OCI-LY7 (cell line): ENCODE results near the gene C12orf75. TPM values are rescaled to one million over a fixed set of nuclear protein-coding genes. Genes with fewer than 3 reads are reported as not detected.

Source experiments
- BruUV-seq: library from RNA; stranded (reverse); fragments of 400-500 nt; replicated peaks from 2 replicates; lab custom pipeline; 2021; lab: Mats Ljungman, UMichigan
- CTCF ChIA-PET: fragments of 300-600 bp; sonication (Branson Sonifier 250); formaldehyde crosslinking; loops from one replicate; lab custom pipeline; 2022; ENCODE audit warnings: antibody characterized with exemption; ENCODE audit not compliant: unreplicated experiment; lab: Charles Lee
- POLR2A ChIA-PET: fragments of 300-600 bp; sonication (Branson Sonifier 250); formaldehyde crosslinking; loops from one replicate; lab custom pipeline; 2022; ENCODE audit warnings: antibody characterized with exemption; lab: Charles Lee
- DNase-seq: peaks from one replicate; pipeline ENCODE4 v3.0.0-alpha.2; 2015; ENCODE audit warnings: low spot score
- H2AFZ ChIP-seq: fragments of 200-600 bp; sonication (generic), shearing (Covaris generic); 2 replicates; pipeline ENCODE4 v1.6.1; 2014; ENCODE audit warnings: mild to moderate bottlenecking, antibody characterized with exemption, low read length, moderate library complexity
- H3K27ac ChIP-seq: fragments of 200-600 bp; sonication (generic); 2 replicates; pipeline ENCODE4 v1.5.1; 2014; ENCODE audit warnings: mixed run types, low read depth, mild to moderate bottlenecking, moderate library complexity, low read length, inconsistent platforms; ENCODE audit not compliant: poor library complexity, severe bottlenecking
- H3K36me3 ChIP-seq: fragments of 200-600 bp; sonication (generic); 2 replicates; pipeline ENCODE4 v1.6.1; 2014; ENCODE audit warnings: mild to moderate bottlenecking, antibody characterized with exemption, low read length, moderate library complexity, mixed read lengths; ENCODE audit not compliant: insufficient read depth
- H3K4me1 ChIP-seq: fragments of 200-600 bp; sonication (generic); 2 replicates; pipeline ENCODE4 v1.5.1; 2014; ENCODE audit warnings: mild to moderate bottlenecking, low read length; ENCODE audit not compliant: insufficient read depth, poor library complexity, severe bottlenecking
- H3K4me2 ChIP-seq: fragments of 200-600 bp; sonication (generic); 2 replicates; pipeline ENCODE4 v1.6.1; 2014; ENCODE audit warnings: mild to moderate bottlenecking, low read length
- H3K4me3 ChIP-seq: fragments of 200-600 bp; sonication (generic); 2 replicates; pipeline ENCODE4 v1.5.1; 2014; ENCODE audit warnings: mild to moderate bottlenecking, low read depth, low read length; ENCODE audit not compliant: poor library complexity, severe bottlenecking
- H3K79me2 ChIP-seq: fragments of 200-600 bp; sonication (generic); 2 replicates; pipeline ENCODE4 v1.6.1; 2016; ENCODE audit warnings: low read depth, mild to moderate bottlenecking, low read length, moderate library complexity, mixed read lengths; ENCODE audit not compliant: insufficient read depth
- H3K9me2 ChIP-seq: fragments of 200-600 bp; sonication (generic); 2 replicates; pipeline ENCODE4 v1.6.1; 2016; ENCODE audit warnings: mild to moderate bottlenecking, low read length, mixed read lengths; ENCODE audit not compliant: insufficient read depth
- H3K9me3 ChIP-seq: fragments of 200-600 bp; sonication (generic); 2 replicates; pipeline ENCODE4 v1.6.1; 2014; ENCODE audit warnings: mild to moderate bottlenecking, mixed run types, low read length, mixed read lengths
- H4K20me1 ChIP-seq: fragments of 200-600 bp; sonication (generic); 2 replicates; pipeline ENCODE4 v1.6.1; 2014; ENCODE audit warnings: mild to moderate bottlenecking, antibody characterized with exemption, low read length, moderate library complexity, mixed read lengths; ENCODE audit not compliant: insufficient read depth
- CTCF ChIP-seq: fragments of 200-600 bp; sonication (generic); conservative IDR thresholded peaks from 2 replicates; pipeline ENCODE4 v1.5.1; 2014; ENCODE audit warnings: mild to moderate bottlenecking, antibody characterized with exemption, low read length, moderate library complexity, mixed read lengths
- EZH2phosphoT487 ChIP-seq: fragments of 200-600 bp; sonication (generic); IDR thresholded peaks from 2 replicates; pipeline ENCODE4 v1.6.1; 2018; ENCODE audit warnings: low read depth, borderline replicate concordance, mild to moderate bottlenecking, mixed run types, antibody characterized with exemption, low read length, moderate library complexity, mixed read lengths
- intact Hi-C: fragments of 100-400 bp; cut with micrococcal nuclease; formaldehyde crosslinking; loops from one replicate; pipeline ENCODE4 v1.10.0; 2022; ENCODE audit not compliant: unreplicated experiment
- total RNA-seq, 2 experiments: library from RNA; depleted of rRNA in 1 of 2; stranded (reverse); fragments of >200 nt in 1 of 2; shearing (Covaris generic) in 1 of 2; gene quantifications; 2 replicates each; pipeline ENCODE4 v1.2.3, GENCODE V29; 2014 to 2022

C12orf75 gene
- total RNA-seq, 2 experiments from 2014 or later: 147 to 505 TPM

DNA sequence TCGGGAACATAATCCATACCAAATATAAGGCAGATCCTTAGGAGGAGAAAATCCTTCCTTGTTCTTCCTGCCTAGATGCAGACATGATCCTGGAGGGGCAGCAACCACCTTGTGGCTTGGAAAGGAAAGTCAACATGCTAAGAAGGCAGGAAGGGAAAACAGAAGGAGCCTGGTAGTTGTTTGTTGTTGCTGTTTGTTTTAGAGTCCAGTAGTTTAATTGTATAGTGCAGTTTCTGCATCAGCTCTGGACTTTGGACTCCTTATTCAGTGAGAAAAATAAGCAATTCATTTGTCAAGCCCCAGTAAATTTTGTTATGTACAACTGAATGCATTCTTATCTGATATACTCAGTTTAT lies 48.8 kb upstream of the C12orf75 start:
- Histone ChIP-seq H3K27ac (no peak overlapping the region), H3K9me3 (0 out of 2 replicates have a peak, but pooled peaks cover 4% of the 10 kb centered on the region), H3K79me2 (no peaks in the 10 kb centered on the region), H3K4me3 (no peak overlapping the region), H3K36me3 (no peaks in the 10 kb centered on the region), H3K4me2 (no peak overlapping the region), H4K20me1 (no peaks in the 10 kb centered on the region), H3K4me1 (no peaks in the 10 kb centered on the region), H3K9me2 (no peaks in the 10 kb centered on the region), H2AFZ (no peak overlapping the region)
- no peak for TF ChIP-seq CTCF
- no peak for TF ChIP-seq EZH2phosphoT487
- no TSS peak for BruUV-seq
- DNase-seq: no peak
- intact Hi-C loops: no loop called here
- CTCF ChIA-PET: no interaction called here
- POLR2A ChIA-PET: interaction anchor here (0.8 kb wide), 1 partner anchor 854 kb away, joined by 4 read pairs; no protein-coding TSS in a partner anchor

DNA sequence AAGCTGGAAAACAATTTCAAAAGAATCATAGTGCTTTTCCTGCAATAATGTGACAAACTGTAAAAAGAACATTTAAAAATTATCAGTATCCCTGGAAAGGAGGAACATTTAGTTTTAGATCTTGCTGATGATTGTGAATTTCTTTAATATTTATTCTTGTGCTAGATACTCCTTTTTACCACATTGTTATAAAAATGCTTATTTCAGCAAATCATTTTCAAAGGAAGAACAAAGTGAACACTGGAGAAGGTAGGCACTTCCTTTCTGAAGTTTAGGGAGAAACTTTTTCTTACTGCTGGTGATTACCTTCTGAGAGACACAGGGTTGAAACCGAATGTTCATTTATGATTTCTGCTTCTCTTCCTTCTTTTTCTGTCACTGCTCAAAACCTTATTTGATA lies 45.1 kb upstream of the C12orf75 start:
- Histone ChIP-seq H2AFZ (no peak overlapping the region), H3K4me1 (no peaks in the 10 kb centered on the region), H3K79me2 (no peaks in the 10 kb centered on the region), H3K4me2 (no peak overlapping the region), H3K27ac (no peak overlapping the region), H3K4me3 (no peak overlapping the region), H3K36me3 (no peaks in the 10 kb centered on the region), H4K20me1 (no peaks in the 10 kb centered on the region), H3K9me2 (no peaks in the 10 kb centered on the region), H3K9me3 (0 out of 2 replicates have a peak, but pooled peaks cover 4% of the 10 kb centered on the region)
- intact Hi-C loops: no loop called here
- CTCF ChIA-PET: no interaction called here
- TF ChIP-seq CTCF: no peak
- POLR2A ChIA-PET: no interaction called here
- BruUV-seq: no TSS peak
- no peak for DNase-seq

DNA sequence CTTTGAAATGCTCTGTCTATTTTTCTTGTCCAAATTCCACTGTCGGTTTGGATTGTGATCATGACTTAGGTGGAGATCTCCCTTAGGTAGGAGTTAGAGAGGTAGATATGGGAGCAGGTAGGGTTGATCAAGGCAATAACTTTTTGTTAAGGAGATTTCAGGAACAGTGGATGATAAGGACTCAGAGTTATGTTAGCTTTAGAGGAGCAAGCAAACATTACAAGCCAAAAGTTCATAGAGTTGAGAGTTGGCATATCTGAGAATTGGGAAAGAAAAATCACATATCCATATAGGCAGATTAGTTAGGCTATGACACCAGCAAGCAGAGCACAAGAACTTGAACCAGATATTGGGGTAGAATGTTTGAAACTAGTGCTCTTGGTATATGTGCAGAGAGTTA lies 43.1 kb upstream of the C12orf75 start:
- H3K4me3 ChIP-seq: no peak overlapping the region
- H3K4me1 ChIP-seq: no peaks in the 10 kb centered on the region
- ChIA-PET POLR2A (interaction anchor here (0.7 kb wide), 1 partner anchor 88 kb away, joined by 6 read pairs; no protein-coding TSS in a partner anchor), CTCF (interaction anchor here (0.8 kb wide), 1 partner anchor 19 kb away, joined by 3 read pairs; no protein-coding TSS in a partner anchor)
- H3K9me2 ChIP-seq: no peaks in the 10 kb centered on the region
- H3K36me3 ChIP-seq: no peaks in the 10 kb centered on the region
- 0 out of 2 replicates have a peak, but pooled peaks cover 4% of the 10 kb centered on the region for H3K9me3 ChIP-seq
- no peak overlapping the region for H3K27ac ChIP-seq
- H3K4me2 ChIP-seq: no peak overlapping the region
- TF ChIP-seq EZH2phosphoT487 (no peak), CTCF (no peak)
- DNase-seq: no peak
- no peaks in the 10 kb centered on the region for H4K20me1 ChIP-seq
- intact Hi-C loops: no loop called here
- H2AFZ ChIP-seq: no peak overlapping the region
- no TSS peak for BruUV-seq
- no peaks in the 10 kb centered on the region for H3K79me2 ChIP-seq
